Gastrocnemius medialis (tissue), 4 donors: Measurements from ENCODE around the gene RBP4. TPM values are rescaled to one million over a fixed set of nuclear protein-coding genes. Genes with fewer than 3 reads are reported as not detected.

ENCODE experiments used
- ATAC-seq, 2 donors: fragments of 150-250 bp; one replicate each; pipeline ENCODE4 v1.9.1; 2016
- DNase-seq, 2 donors: peaks; one replicate each; pipeline ENCODE4 v3.0.0-alpha.2; 2019
- H3K27ac ChIP-seq, 4 donors: fragments of 200-600 bp; sonication (generic); 1 replicate in 1 of 4; 2 replicates in 3 of 4; pipeline ENCODE4 v1.5.1; 2016 to 2018; ENCODE audit warnings: mild to moderate bottlenecking in 2 of 4, moderate library complexity in 1 of 4
- H3K27me3 ChIP-seq, 3 donors: fragments of 200-600 bp; sonication (generic) in 2 of 3; 1 replicate in 1 of 3; 2 replicates in 2 of 3; pipeline versions ENCODE4 v1.5.1 to v1.6.0; 2016 to 2019; ENCODE audit warnings: mild to moderate bottlenecking in 1 of 3, moderate library complexity in 1 of 3
- H3K36me3 ChIP-seq, 2 donors: fragments of 200-600 bp; sonication (generic) in 1 of 2; one replicate each; pipeline ENCODE4 v1.5.1; 2017 to 2018
- H3K4me1 ChIP-seq, 2 donors: fragments of 200-600 bp; sonication (generic) in 1 of 2; one replicate each; pipeline ENCODE4 v1.5.1; 2016 to 2017; ENCODE audit warnings: mild to moderate bottlenecking in 2 of 2
- H3K4me3 ChIP-seq, 4 donors: fragments of 200-600 bp; sonication (generic) in 3 of 4; 1 replicate in 1 of 4; 2 replicates in 3 of 4; pipeline ENCODE4 v1.5.1; 2016 to 2019; ENCODE audit warnings: mild to moderate bottlenecking in 2 of 4
- H3K9me3 ChIP-seq, 3 donors: fragments of 200-600 bp; sonication (generic) in 2 of 3; 1 replicate in 1 of 3; 2 replicates in 2 of 3; pipeline ENCODE4 v1.5.1; 2016 to 2019
- POLR2A ChIP-seq, 2 donors: fragments of 450-650 bp; IDR thresholded peaks; one replicate each; pipeline ENCODE4 v1.6.1; 2017; ENCODE audit warnings: antibody characterized with exemption in 2 of 2, mild to moderate bottlenecking in 2 of 2, moderate library complexity in 2 of 2
- in situ Hi-C, 4 donors: fragments of 200-750 bp; cut with MboI; loops; one replicate each; pipeline versions ENCODE4 v1.15.0 to v1.8.0; 2017; ENCODE audit warnings: low sequenced_read_pairs in 4 of 4
- intact Hi-C: fragments of 100-400 bp; cut with DNase I; formaldehyde crosslinking; loops from one replicate; pipeline ENCODE4 v1.15.1; 2023; ENCODE audit warnings: low total_unique reads
- total RNA-seq, 4 donors: library from RNA; depleted of rRNA; stranded (reverse); fragments of >200 nt; gene quantifications; one replicate each; pipeline versions ENCODE4 v1.1.0 to v1.2.3, GENCODE V29; 2016
- TF ChIP-seq, protein P1 (sequence below), 5 experiments: fragments of 450-650 bp in 3 of 5; fragments of 200-600 bp in 2 of 5; sonication (generic) in 2 of 5; IDR thresholded peaks in 4 of 5; conservative IDR thresholded peaks in 1 of 5; 1 replicate in 4 of 5; 2 replicates in 1 of 5; pipeline ENCODE4 v1.5.1; 2016 to 2019; ENCODE audit warnings: antibody characterized with exemption in 5 of 5, mild to moderate bottlenecking in 3 of 5, moderate library complexity in 3 of 5

The RBP4 gene
- total RNA-seq, 4 donors from 2014 or later = 3.8 to 16.2 (median 7.7) TPM

DNA sequence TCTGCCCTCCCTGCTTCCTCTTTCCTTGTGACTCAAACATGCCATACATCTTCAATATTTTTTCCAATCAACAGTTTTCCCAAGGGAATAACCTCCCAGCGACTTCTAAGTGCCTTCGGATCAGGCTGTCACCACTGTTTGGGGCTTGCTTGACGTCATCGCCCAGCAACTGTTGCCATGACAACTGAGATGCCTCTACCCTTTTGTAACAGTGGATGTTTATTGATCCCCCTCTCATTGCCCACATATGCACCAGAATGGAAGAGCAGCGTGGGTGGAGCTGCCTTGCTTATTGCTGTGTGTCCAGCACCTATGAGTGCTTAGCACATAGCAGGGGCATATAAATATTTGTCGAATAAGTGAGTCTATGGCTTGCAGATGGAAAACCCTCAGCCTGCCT lies 20.2 kb downstream of the RBP4 start:
- no peaks in the 10 kb centered on the region for H3K36me3 ChIP-seq
- H3K9me3 ChIP-seq = no peaks in the 10 kb centered on the region
- ATAC-seq (no peak), DNase-seq (no peak)
- H3K27me3 ChIP-seq = peaks cover 0 to 2% (median 0%) of the 10 kb centered on the region in 3 donors
- H3K4me3 ChIP-seq = no peak overlapping the region
- TF ChIP-seq, protein P1, sequence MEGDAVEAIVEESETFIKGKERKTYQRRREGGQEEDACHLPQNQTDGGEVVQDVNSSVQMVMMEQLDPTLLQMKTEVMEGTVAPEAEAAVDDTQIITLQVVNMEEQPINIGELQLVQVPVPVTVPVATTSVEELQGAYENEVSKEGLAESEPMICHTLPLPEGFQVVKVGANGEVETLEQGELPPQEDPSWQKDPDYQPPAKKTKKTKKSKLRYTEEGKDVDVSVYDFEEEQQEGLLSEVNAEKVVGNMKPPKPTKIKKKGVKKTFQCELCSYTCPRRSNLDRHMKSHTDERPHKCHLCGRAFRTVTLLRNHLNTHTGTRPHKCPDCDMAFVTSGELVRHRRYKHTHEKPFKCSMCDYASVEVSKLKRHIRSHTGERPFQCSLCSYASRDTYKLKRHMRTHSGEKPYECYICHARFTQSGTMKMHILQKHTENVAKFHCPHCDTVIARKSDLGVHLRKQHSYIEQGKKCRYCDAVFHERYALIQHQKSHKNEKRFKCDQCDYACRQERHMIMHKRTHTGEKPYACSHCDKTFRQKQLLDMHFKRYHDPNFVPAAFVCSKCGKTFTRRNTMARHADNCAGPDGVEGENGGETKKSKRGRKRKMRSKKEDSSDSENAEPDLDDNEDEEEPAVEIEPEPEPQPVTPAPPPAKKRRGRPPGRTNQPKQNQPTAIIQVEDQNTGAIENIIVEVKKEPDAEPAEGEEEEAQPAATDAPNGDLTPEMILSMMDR (IDR thresholded peaks at IDR 0.05 in 4 of 5, conservative IDR thresholded peaks at IDR 0.05 in 1 of 5) = no peak
- TF ChIP-seq POLR2A (IDR thresholded peaks at IDR 0.05) = no peak
- in situ Hi-C loops (no loop called here), intact Hi-C loops (no loop called here)
- no peaks in the 10 kb centered on the region for H3K4me1 ChIP-seq
- no peak overlapping the region for H3K27ac ChIP-seq

DNA sequence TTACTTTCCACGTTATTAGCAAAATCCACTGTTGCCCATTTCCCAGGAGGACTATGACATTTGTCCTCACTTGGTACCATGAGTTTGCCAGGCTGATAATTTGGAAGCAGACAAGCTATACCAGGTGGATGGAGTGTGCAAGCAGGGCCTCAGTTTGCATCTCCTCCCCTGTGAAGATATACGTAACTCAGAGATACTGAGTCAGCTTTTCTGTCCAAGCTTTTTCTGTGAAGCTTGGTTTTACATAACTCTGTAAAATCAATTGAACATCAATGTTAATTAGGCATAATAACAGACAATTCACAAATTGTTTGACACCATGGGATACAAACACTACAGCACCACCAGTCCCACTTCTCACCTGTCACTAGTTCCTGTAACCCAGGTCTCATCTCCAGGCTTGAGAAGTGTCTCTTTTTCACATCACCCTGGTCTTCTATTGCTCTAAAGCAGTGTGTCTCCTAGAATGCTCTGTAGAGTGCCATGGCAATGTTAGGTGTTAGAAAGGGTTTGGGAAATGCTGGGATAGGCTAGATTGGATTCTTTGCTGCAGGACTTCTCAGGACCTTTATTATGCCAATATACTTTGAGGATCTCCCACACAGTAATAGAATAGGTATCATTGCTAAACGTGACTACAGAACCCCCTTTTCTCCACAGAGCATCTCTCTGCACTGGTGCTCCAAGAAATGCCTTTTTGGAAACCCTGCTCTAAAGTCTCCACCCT lies 20.9 kb downstream of the RBP4 start:
- in situ Hi-C loops = no loop called here
- H3K4me1 ChIP-seq = no peaks in the 10 kb centered on the region
- no peaks in the 10 kb centered on the region for H3K36me3 ChIP-seq
- ATAC-seq (no peak), DNase-seq (no peak)
- H3K27ac ChIP-seq = no peak overlapping the region
- no peaks in the 10 kb centered on the region for H3K9me3 ChIP-seq
- TF ChIP-seq, protein P1 (IDR thresholded peaks at IDR 0.05 in 4 of 5, conservative IDR thresholded peaks at IDR 0.05 in 1 of 5) = no peak
- TF ChIP-seq POLR2A (IDR thresholded peaks at IDR 0.05) = no peak
- H3K4me3 ChIP-seq = no peak overlapping the region
- intact Hi-C loops = no loop called here
- peaks cover 0 to 2% (median 0%) of the 10 kb centered on the region in 3 donors for H3K27me3 ChIP-seq

DNA sequence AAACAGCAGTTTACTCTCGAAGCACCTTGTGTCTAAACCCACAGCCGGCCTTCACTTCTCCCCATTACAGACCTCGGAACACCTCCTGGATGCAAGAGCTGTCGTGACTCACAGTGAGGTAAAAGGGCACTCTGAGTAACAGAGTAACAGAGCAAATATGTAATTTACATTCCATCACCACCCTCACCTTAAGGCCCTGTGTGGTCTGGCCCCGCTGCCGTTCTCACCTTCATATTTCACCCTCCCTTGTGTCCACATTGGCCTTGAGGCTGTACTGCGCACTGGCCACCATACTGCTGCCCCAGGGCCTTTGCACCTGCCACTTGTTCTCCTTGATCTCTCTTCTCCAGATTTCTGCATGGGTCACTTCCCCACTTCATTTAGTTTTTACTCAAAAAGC lies 21.9 kb downstream of the RBP4 start:
- DNase-seq (no peak), ATAC-seq (no peak)
- Histone ChIP-seq H3K27me3 (peaks cover 0 to 2% (median 0%) of the 10 kb centered on the region in 3 donors), H3K4me3 (no peak overlapping the region), H3K4me1 (no peaks in the 10 kb centered on the region), H3K27ac (no peak overlapping the region), H3K9me3 (no peaks in the 10 kb centered on the region), H3K36me3 (no peaks in the 10 kb centered on the region)
- in situ Hi-C loops = no loop called here
- intact Hi-C loops = no loop called here
- TF ChIP-seq, protein P1 (IDR thresholded peaks at IDR 0.05 in 4 of 5, conservative IDR thresholded peaks at IDR 0.05 in 1 of 5) = no peak
- no peak for TF ChIP-seq POLR2A (IDR thresholded peaks at IDR 0.05)

DNA sequence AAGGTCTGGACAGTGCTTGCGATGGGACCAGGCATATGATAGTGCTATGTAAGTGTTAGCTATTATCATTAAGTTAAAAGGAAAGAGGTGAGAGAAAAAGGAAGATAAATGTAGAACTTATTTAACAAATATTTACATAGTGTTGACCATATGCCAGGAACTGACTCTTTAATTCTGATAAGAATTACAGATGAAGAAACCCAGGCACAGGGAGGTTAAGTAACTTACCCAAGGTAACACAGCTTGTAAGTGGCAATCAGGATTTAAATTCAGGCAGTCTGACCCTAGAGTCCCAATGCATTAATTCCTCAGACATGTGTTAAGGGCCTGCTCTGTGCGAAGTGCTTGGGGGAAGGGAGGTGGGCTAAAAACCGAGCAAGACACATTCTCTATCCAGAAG lies 23.5 kb downstream of the RBP4 start:
- no peaks in the 10 kb centered on the region for H3K9me3 ChIP-seq
- TF ChIP-seq POLR2A (IDR thresholded peaks at IDR 0.05) = no peak
- TF ChIP-seq, protein P1 (IDR thresholded peaks at IDR 0.05 in 4 of 5, conservative IDR thresholded peaks at IDR 0.05 in 1 of 5) = no peak
- peaks cover 0 to 2% (median 0%) of the 10 kb centered on the region in 3 donors for H3K27me3 ChIP-seq
- in situ Hi-C loops = no loop called here
- ATAC-seq = no peak
- DNase-seq = no peak
- H3K4me1 ChIP-seq = no peaks in the 10 kb centered on the region
- H3K4me3 ChIP-seq = no peak overlapping the region
- intact Hi-C loops = no loop called here
- H3K36me3 ChIP-seq = no peaks in the 10 kb centered on the region
- no peak overlapping the region for H3K27ac ChIP-seq
